HepG2 (cell line): ENCODE results near the gene MIF. TPM values are rescaled to one million over a fixed set of nuclear protein-coding genes. Genes with fewer than 3 reads are reported as not detected.
"Not testable (repeated sequence)": the region's sequence is repeated elsewhere in the genome, so short reads cannot be mapped to it uniquely, and the experiment has no call there.

ENCODE experiments used
- CBX5 ChIP-seq: sonication (generic); formaldehyde crosslinking; IDR thresholded peaks from 2 replicates; pipeline ENCODE4 v1.4.0; 2020; ENCODE audit warnings: missing genetic modification reagents, borderline replicate concordance
- CEBPB ChIP-seq: IDR thresholded peaks from 2 replicates; pipeline ENCODE4 v1.6.1; 2011; ENCODE audit warnings: low read depth, low read length, improper control_type of control experiment, borderline replicate concordance
- CREB1 ChIP-seq, 2 experiments: fragments of 450-650 bp in 1 of 2; IDR thresholded peaks; 2 replicates each; pipeline ENCODE4 v1.6.1; 2016 to 2017; ENCODE audit warnings: control low read depth in 1 of 2, mild to moderate bottlenecking in 1 of 2, missing compliant biosample characterization in 1 of 2, missing genetic modification characterization in 1 of 2
- CREM ChIP-seq, 2 experiments: sonication (generic) in 1 of 2; formaldehyde crosslinking in 1 of 2; IDR thresholded peaks; 2 replicates each; pipeline versions ENCODE4 v1.4.0 to v1.6.1; 2016 to 2020; ENCODE audit warnings: antibody characterized with exemption in 1 of 2, mild to moderate bottlenecking in 1 of 2, missing genetic modification reagents in 1 of 2
- FOXA3 ChIP-seq: IDR thresholded peaks from 2 replicates; pipeline ENCODE4 v1.6.1; 2016; ENCODE audit warnings: missing genetic modification reagents, missing compliant biosample characterization
- FOXC1 ChIP-seq: sonication (generic); formaldehyde crosslinking; IDR thresholded peaks from 2 replicates; pipeline ENCODE4 v1.8.0; 2022; ENCODE audit warnings: mild to moderate bottlenecking, missing genetic modification reagents, borderline replicate concordance
- FOXO1 ChIP-seq: sonication (generic); formaldehyde crosslinking; IDR thresholded peaks from 2 replicates; pipeline ENCODE4 v1.4.0; 2020; ENCODE audit warnings: missing genetic modification reagents
- FOXP1 ChIP-seq, 2 experiments: fragments of 450-650 bp in 1 of 2; IDR thresholded peaks; 2 replicates each; pipeline ENCODE4 v1.6.1; 2017 to 2018; ENCODE audit warnings: antibody characterized with exemption in 1 of 2
- GABPA ChIP-seq, 2 experiments: IDR thresholded peaks; 2 replicates each; pipeline ENCODE4 v1.6.1; 2011 to 2016; ENCODE audit warnings: low read depth in 2 of 2, low read length in 1 of 2, missing biosample characterization in 1 of 2, missing genetic modification characterization in 1 of 2
- GATAD2A ChIP-seq: IDR thresholded peaks from 2 replicates; pipeline ENCODE4 v1.6.1; 2016
- JUN ChIP-seq: sonication (generic); formaldehyde crosslinking; IDR thresholded peaks from 2 replicates; pipeline ENCODE4 v1.4.0; 2020; ENCODE audit warnings: mild to moderate bottlenecking, missing genetic modification reagents
- LCORL ChIP-seq, 2 experiments: fragments of 450-650 bp in 1 of 2; sonication (generic) in 1 of 2; formaldehyde crosslinking in 1 of 2; IDR thresholded peaks; 2 replicates each; pipeline versions ENCODE4 v1.5.0 to v1.6.1; 2017 to 2020; ENCODE audit warnings: antibody characterized with exemption in 1 of 2, missing genetic modification reagents in 1 of 2
- MEF2D ChIP-seq: sonication (generic); formaldehyde crosslinking; IDR thresholded peaks from 2 replicates; pipeline ENCODE4 v1.5.1; 2020; ENCODE audit warnings: mild to moderate bottlenecking, missing genetic modification reagents
- NCOA2 ChIP-seq: sonication (generic); formaldehyde crosslinking; IDR thresholded peaks from 2 replicates; pipeline ENCODE4 v1.8.0; 2022; ENCODE audit warnings: inconsistent platforms
- RARA ChIP-seq: IDR thresholded peaks from 2 replicates; pipeline ENCODE4 v1.6.1; 2016; ENCODE audit warnings: missing genetic modification reagents, missing compliant biosample characterization
- SOX6 ChIP-seq, 2 experiments: fragments of 450-650 bp in 1 of 2; sonication (generic) in 1 of 2; formaldehyde crosslinking in 1 of 2; IDR thresholded peaks; 2 replicates each; pipeline versions ENCODE4 v1.4.0 to v1.6.1; 2017 to 2020; ENCODE audit warnings: antibody characterized with exemption in 1 of 2, mild to moderate bottlenecking in 1 of 2, missing genetic modification reagents in 1 of 2
- YEATS2 ChIP-seq: sonication (generic); formaldehyde crosslinking; IDR thresholded peaks from 2 replicates; pipeline ENCODE4 v1.4.0; 2020; ENCODE audit warnings: missing genetic modification reagents, borderline replicate concordance
- ZMYM3 ChIP-seq: sonication (generic); formaldehyde crosslinking; IDR thresholded peaks from 2 replicates; pipeline ENCODE4 v1.5.1; 2020; ENCODE audit warnings: mild to moderate bottlenecking, missing genetic modification reagents
- ZNF331 ChIP-seq: sonication (generic); formaldehyde crosslinking; IDR thresholded peaks from 2 replicates; pipeline ENCODE4 v1.4.0; 2020; ENCODE audit warnings: missing genetic modification reagents
- polyA plus RNA-seq, 8 experiments: library from polyadenylated mRNA; depleted of rRNA in 3 of 8; stranded (reverse) in 7 of 8; unstranded in 1 of 8; fragments of >200 nt; fragmentation: Illumina TruSeq in 4 of 8; extraction: Trizol in 4 of 8; gene quantifications; 2 replicates each; pipeline versions ENCODE4 v1.2.1 to v1.2.3, GENCODE V29; 2011 to 2016; ENCODE audit warnings: low read depth in 4 of 8, missing spikeins in 1 of 8, mixed read lengths in 1 of 8; ENCODE audit not compliant: insufficient read depth in 1 of 8
- total RNA-seq, 5 experiments: library from RNA; depleted of rRNA; stranded (reverse); fragments of >200 nt; fragmentation: Illumina TruSeq; extraction: Trizol; gene quantifications; 2 replicates each; pipeline ENCODE4 v1.2.3, GENCODE V29; 2016; ENCODE audit warnings: low read depth in 1 of 5
- TF ChIP-seq, protein P1 (sequence below): IDR thresholded peaks from 2 replicates; pipeline ENCODE4 v1.6.1; 2016; ENCODE audit warnings: mild to moderate bottlenecking
- TF ChIP-seq, protein P2 (sequence below): sonication (generic); formaldehyde crosslinking; IDR thresholded peaks from 2 replicates; pipeline ENCODE4 v1.4.0; 2020; ENCODE audit warnings: missing genetic modification reagents
- TF ChIP-seq, protein P3 (sequence below): sonication (generic); formaldehyde crosslinking; IDR thresholded peaks from 2 replicates; pipeline ENCODE4 v1.5.1; 2020; ENCODE audit warnings: mild to moderate bottlenecking, missing genetic modification reagents, moderate library complexity

The MIF gene
- total and polyA plus RNA-seq, 2 of the 13 experiments (the other 11 are each of a cell fraction or from before 2014, with no cell fraction given), result 634 to 675 TPM

DNA sequence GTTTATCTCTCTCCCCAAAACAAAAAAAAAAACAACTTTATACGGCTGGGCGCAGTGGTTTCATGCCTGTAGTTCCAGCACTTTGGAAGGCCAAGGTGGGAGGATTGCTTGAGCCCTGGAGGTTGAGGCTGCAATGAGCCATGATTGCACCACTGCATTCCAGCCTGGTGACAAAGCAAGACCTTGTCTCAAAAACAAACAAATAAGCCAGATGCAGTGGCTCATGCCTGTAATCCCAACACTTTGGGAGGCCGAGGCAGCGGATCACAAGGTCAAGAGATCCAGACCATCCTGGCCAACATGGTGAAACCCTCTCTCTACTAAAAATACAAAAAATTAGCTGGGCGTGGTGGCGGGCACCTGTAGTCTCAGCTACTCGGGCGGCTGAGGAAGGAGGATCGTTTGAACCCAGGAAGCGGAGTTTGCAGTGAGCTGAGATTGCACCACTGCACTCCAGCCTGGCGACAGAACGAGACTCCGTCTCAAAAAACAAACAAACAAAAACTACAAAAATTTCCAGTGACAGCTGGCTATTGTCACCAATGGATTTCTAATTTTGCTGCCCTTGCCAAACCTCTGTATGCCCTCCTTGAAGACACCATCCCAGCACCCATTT lies 27.5 kb downstream of the MIF start (continued):
- TF ChIP-seq SOX6 (IDR thresholded peaks at IDR 0.05); FOXP1 (IDR thresholded peaks at IDR 0.05); CREB1 (IDR thresholded peaks at IDR 0.05); GABPA (IDR thresholded peaks at IDR 0.05; ENCODE audit: low read depth, low read length); CREM (CRISPR knock-in tag; IDR thresholded peaks at IDR 0.05): not testable (repeated sequence)
- TF ChIP-seq SOX6 (CRISPR knock-in tag; IDR thresholded peaks at IDR 0.05) (peak; percentile 62; the same call in 1 of the 2 replicates), FOXO1 (CRISPR knock-in tag) (peak; percentile 68; the same call in 1 of the 2 replicates), FOXP1 (CRISPR knock-in tag; IDR thresholded peaks at IDR 0.05) (peak; percentile 80), GATAD2A (CRISPR knock-in tag) (peak; percentile 85), FOXA3 (CRISPR knock-in tag) (peak; percentile 81), FOXC1 (CRISPR knock-in tag) (peak; percentile 39; the same call in 1 of the 2 replicates), CREB1 (CRISPR knock-in tag; IDR thresholded peaks at IDR 0.05) (peak; percentile 30; the same call in 1 of the 2 replicates), CEBPB (peak; percentile 87), GABPA (CRISPR knock-in tag; IDR thresholded peaks at IDR 0.05; ENCODE audit: low read depth) (peak; percentile 21; the same call in 1 of the 2 replicates), MEF2D (CRISPR knock-in tag) (0 out of 2 replicates have a peak, but pooled peaks have one; percentile 25), ZMYM3 (CRISPR knock-in tag) (peak; percentile 95), LCORL (IDR thresholded peaks at IDR 0.05) (peak; percentile 12; the same call in 1 of the 2 replicates), LCORL (CRISPR knock-in tag; IDR thresholded peaks at IDR 0.05) (peak; percentile 77; the same call in 1 of the 2 replicates), CBX5 (peak; percentile 84; the same call in 1 of the 2 replicates), CREM (IDR thresholded peaks at IDR 0.05) (peak; percentile 36; the same call in 1 of the 2 replicates), ZNF331 (CRISPR knock-in tag) (peak; percentile 56; the same call in 1 of the 2 replicates), RARA (CRISPR knock-in tag) (peak; percentile 70), YEATS2 (CRISPR knock-in tag) (peak; percentile 24; the same call in 1 of the 2 replicates), NCOA2 (CRISPR knock-in tag) (peak; percentile 61; the same call in 1 of the 2 replicates), JUN (CRISPR knock-in tag) (peak; percentile 87)
- TF ChIP-seq, protein P1, sequence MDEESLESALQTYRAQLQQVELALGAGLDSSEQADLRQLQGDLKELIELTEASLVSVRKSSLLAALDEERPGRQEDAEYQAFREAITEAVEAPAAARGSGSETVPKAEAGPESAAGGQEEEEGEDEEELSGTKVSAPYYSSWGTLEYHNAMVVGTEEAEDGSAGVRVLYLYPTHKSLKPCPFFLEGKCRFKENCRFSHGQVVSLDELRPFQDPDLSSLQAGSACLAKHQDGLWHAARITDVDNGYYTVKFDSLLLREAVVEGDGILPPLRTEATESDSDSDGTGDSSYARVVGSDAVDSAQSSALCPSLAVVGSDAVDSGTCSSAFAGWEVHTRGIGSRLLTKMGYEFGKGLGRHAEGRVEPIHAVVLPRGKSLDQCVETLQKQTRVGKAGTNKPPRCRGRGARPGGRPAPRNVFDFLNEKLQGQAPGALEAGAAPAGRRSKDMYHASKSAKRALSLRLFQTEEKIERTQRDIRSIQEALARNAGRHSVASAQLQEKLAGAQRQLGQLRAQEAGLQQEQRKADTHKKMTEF (CRISPR knock-in tag), result peak; percentile 71
- TF ChIP-seq, protein P2, sequence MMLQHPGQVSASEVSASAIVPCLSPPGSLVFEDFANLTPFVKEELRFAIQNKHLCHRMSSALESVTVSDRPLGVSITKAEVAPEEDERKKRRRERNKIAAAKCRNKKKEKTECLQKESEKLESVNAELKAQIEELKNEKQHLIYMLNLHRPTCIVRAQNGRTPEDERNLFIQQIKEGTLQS (CRISPR knock-in tag), result peak; percentile 94
- TF ChIP-seq, protein P3, sequence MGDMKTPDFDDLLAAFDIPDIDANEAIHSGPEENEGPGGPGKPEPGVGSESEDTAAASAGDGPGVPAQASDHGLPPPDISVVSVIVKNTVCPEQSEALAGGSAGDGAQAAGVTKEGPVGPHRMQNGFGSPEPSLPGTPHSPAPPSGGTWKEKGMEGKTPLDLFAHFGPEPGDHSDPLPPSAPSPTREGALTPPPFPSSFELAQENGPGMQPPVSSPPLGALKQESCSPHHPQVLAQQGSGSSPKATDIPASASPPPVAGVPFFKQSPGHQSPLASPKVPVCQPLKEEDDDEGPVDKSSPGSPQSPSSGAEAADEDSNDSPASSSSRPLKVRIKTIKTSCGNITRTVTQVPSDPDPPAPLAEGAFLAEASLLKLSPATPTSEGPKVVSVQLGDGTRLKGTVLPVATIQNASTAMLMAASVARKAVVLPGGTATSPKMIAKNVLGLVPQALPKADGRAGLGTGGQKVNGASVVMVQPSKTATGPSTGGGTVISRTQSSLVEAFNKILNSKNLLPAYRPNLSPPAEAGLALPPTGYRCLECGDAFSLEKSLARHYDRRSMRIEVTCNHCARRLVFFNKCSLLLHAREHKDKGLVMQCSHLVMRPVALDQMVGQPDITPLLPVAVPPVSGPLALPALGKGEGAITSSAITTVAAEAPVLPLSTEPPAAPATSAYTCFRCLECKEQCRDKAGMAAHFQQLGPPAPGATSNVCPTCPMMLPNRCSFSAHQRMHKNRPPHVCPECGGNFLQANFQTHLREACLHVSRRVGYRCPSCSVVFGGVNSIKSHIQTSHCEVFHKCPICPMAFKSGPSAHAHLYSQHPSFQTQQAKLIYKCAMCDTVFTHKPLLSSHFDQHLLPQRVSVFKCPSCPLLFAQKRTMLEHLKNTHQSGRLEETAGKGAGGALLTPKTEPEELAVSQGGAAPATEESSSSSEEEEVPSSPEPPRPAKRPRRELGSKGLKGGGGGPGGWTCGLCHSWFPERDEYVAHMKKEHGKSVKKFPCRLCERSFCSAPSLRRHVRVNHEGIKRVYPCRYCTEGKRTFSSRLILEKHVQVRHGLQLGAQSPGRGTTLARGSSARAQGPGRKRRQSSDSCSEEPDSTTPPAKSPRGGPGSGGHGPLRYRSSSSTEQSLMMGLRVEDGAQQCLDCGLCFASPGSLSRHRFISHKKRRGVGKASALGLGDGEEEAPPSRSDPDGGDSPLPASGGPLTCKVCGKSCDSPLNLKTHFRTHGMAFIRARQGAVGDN (CRISPR knock-in tag), result peak; percentile 28
